H1 (cell line): Measurements from ENCODE around the gene ASAP2.

Experiments used
- BACH1 ChIP-seq: IDR thresholded peaks from 2 replicates; pipeline ENCODE4 v1.6.1; 2012; ENCODE audit warnings: low read length, improper control_type of control experiment
- BRCA1 ChIP-seq: IDR thresholded peaks from 2 replicates; pipeline ENCODE4 v1.6.1; 2012; ENCODE audit warnings: low read depth, low read length, improper control_type of control experiment
- HDAC2 ChIP-seq, 2 experiments: fragments of 300-600 bp in 1 of 2; sonication (generic) in 1 of 2; IDR thresholded peaks; 2 replicates each; pipeline ENCODE4 v1.6.1; 2011 to 2012; ENCODE audit warnings: low read depth in 2 of 2, low read length in 2 of 2, mild to moderate bottlenecking in 2 of 2, moderate library complexity in 2 of 2, borderline replicate concordance in 1 of 2, inconsistent platforms in 1 of 2
- NRF1 ChIP-seq: IDR thresholded peaks from 2 replicates; pipeline ENCODE4 v1.6.1; 2011; ENCODE audit warnings: mild to moderate bottlenecking, low read depth, low read length, improper control_type of control experiment
- POLR2A ChIP-seq, 2 experiments: IDR thresholded peaks; 1 replicate in 1 of 2; 2 replicates in 1 of 2; pipeline ENCODE4 v1.6.1; 2011; ENCODE audit warnings: low read depth in 2 of 2, low read length in 2 of 2, mild to moderate bottlenecking in 2 of 2; ENCODE audit errors: control extremely low read depth in 1 of 2
- POU5F1 ChIP-seq: IDR thresholded peaks from 2 replicates; pipeline ENCODE4 v1.6.1; 2011; ENCODE audit warnings: low read depth, mild to moderate bottlenecking, low read length, moderate library complexity
- RNF2 ChIP-seq: fragments of 200-900, 300-1000 bp; sonication (generic); IDR thresholded peaks from 2 replicates; pipeline ENCODE4 v1.7.1; 2016; ENCODE audit warnings: borderline replicate concordance, low read depth, mild to moderate bottlenecking, antibody characterized with exemption, low read length; ENCODE audit not compliant: poor library complexity, severe bottlenecking; ENCODE audit errors: missing control alignments
- SIX5 ChIP-seq: IDR thresholded peaks from 2 replicates; pipeline ENCODE4 v1.6.1; 2011; ENCODE audit warnings: mild to moderate bottlenecking, low read depth, low read length
- TAF1 ChIP-seq: IDR thresholded peaks from 2 replicates; pipeline ENCODE4 v1.6.1; 2011; ENCODE audit warnings: mild to moderate bottlenecking, low read depth, low read length
- TCF12 ChIP-seq: IDR thresholded peaks from 2 replicates; pipeline ENCODE4 v1.6.1; 2011; ENCODE audit warnings: low read depth, mild to moderate bottlenecking, low read length
- TF ChIP-seq, protein P1 (sequence below), 3 experiments: IDR thresholded peaks; 1 replicate in 2 of 3; 2 replicates in 1 of 3; pipeline versions ENCODE4 v1.5.1 to v1.6.1; 2011; ENCODE audit warnings: low read length in 3 of 3, mild to moderate bottlenecking in 3 of 3, inconsistent platforms in 2 of 3, low read depth in 1 of 3, moderate library complexity in 1 of 3; ENCODE audit not compliant: insufficient read depth in 1 of 3; ENCODE audit errors: control extremely low read depth in 1 of 3

DNA sequence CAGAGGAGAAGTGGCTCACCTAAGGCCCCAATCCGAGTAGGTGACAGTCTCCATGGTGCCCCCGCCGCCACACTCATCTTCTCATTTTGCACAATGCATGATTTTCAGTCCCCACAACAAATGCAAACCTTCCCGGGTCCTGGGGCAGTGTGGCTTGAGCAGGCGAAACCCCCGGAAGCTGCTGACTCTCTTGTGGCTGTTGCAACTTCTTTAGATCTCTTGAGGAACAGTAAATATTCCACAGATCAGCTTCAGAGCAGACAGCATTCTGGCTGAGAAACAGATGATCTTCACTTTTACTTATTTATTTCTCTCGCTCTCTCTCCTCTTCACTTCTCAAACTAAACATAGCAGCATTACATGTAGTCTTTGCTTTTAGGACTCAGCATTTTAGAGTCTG lies 51.9 kb downstream of the ASAP2 start:
- TF ChIP-seq, protein P1, sequence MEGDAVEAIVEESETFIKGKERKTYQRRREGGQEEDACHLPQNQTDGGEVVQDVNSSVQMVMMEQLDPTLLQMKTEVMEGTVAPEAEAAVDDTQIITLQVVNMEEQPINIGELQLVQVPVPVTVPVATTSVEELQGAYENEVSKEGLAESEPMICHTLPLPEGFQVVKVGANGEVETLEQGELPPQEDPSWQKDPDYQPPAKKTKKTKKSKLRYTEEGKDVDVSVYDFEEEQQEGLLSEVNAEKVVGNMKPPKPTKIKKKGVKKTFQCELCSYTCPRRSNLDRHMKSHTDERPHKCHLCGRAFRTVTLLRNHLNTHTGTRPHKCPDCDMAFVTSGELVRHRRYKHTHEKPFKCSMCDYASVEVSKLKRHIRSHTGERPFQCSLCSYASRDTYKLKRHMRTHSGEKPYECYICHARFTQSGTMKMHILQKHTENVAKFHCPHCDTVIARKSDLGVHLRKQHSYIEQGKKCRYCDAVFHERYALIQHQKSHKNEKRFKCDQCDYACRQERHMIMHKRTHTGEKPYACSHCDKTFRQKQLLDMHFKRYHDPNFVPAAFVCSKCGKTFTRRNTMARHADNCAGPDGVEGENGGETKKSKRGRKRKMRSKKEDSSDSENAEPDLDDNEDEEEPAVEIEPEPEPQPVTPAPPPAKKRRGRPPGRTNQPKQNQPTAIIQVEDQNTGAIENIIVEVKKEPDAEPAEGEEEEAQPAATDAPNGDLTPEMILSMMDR (IDR thresholded peaks at IDR 0.05; ENCODE audit: control extremely low read depth in 1 of 3, insufficient read depth in 1 of 3, low read depth in 1 of 3, low read length in 3 of 3) = no peak
- TF ChIP-seq NRF1 (no peak), HDAC2 (IDR thresholded peaks at IDR 0.05; ENCODE audit: borderline replicate concordance in 1 of 2, low read depth in 2 of 2, low read length in 2 of 2) (no peak), RNF2 (no peak), SIX5 (no peak), TCF12 (no peak), TAF1 (no peak), POLR2A (IDR thresholded peaks at IDR 0.05; ENCODE audit: control extremely low read depth in 1 of 2, low read depth in 2 of 2, low read length in 2 of 2) (no peak), BRCA1 (no peak), POU5F1 (no peak), BACH1 (no peak)
